Keratinocyte (primary cell): ENCODE data around the gene TMOD4. TPM values are rescaled to one million over a fixed set of nuclear protein-coding genes. Genes with fewer than 3 reads are reported as not detected.
A peak's percentile ranks its signal among the peaks of the same experiment; 100 is the strongest.

Source experiments
- DNase-seq: peaks from one replicate; pipeline ENCODE4 v3.0.0-alpha.2; 2011; ENCODE audit warnings: low read depth, missing footprints, low spot score
- FAIRE-seq: peaks from 2 replicates; lab custom pipeline; 2011; peaks lifted over from hg19 to GRCh38; lab: Jason Lieb, UNC
- H2AFZ ChIP-seq: 2 replicates; pipeline ENCODE4 v1.6.0; 2012; ENCODE audit warnings: low read length, control low read depth, inconsistent platforms; ENCODE audit not compliant: control insufficient read depth
- H3K27ac ChIP-seq: 2 replicates; pipeline ENCODE4 v1.5.1; 2011; ENCODE audit warnings: low read length; ENCODE audit not compliant: control insufficient read depth, insufficient read depth
- H3K27me3 ChIP-seq: 3 replicates; pipeline ENCODE4 v1.6.0; 2011; ENCODE audit warnings: low read length; ENCODE audit not compliant: control insufficient read depth, insufficient read depth; ENCODE audit errors: extremely low read depth
- H3K36me3 ChIP-seq, 2 experiments: 2 replicates in 1 of 2; 3 replicates in 1 of 2; pipeline ENCODE4 v1.5.1; 2011; ENCODE audit warnings: low read length in 2 of 2, mild to moderate bottlenecking in 1 of 2; ENCODE audit not compliant: control insufficient read depth in 2 of 2, insufficient read depth in 2 of 2; ENCODE audit errors: extremely low read depth in 1 of 2
- H3K4me1 ChIP-seq: 3 replicates; pipeline ENCODE4 v1.5.1; 2011; ENCODE audit warnings: low read length; ENCODE audit not compliant: control insufficient read depth, insufficient read depth; ENCODE audit errors: extremely low read depth
- H3K4me2 ChIP-seq: 3 replicates; pipeline ENCODE4 v1.6.0; 2011; ENCODE audit warnings: low read depth, low read length; ENCODE audit not compliant: control insufficient read depth, insufficient read depth; ENCODE audit errors: extremely low read depth
- H3K4me3 ChIP-seq, 3 experiments: fragments of 200-600 bp in 1 of 3; sonication (generic) in 1 of 3; 2 replicates in 2 of 3; 3 replicates in 1 of 3; pipeline ENCODE4 v1.5.1; 2011 to 2016; ENCODE audit warnings: low read length in 3 of 3, mild to moderate bottlenecking in 3 of 3, control low read depth in 2 of 3, inconsistent platforms in 1 of 3, low read depth in 1 of 3, mixed read lengths in 1 of 3, mixed run types in 1 of 3, moderate library complexity in 1 of 3; ENCODE audit not compliant: control insufficient read depth in 2 of 3, insufficient read depth in 2 of 3; ENCODE audit errors: extremely low read depth in 1 of 3
- H3K79me2 ChIP-seq: 2 replicates; pipeline ENCODE4 v1.6.0; 2012; ENCODE audit warnings: low read length; ENCODE audit not compliant: control insufficient read depth, insufficient read depth
- H3K9ac ChIP-seq: 3 replicates; pipeline ENCODE4 v1.6.0; 2011; ENCODE audit warnings: low read length; ENCODE audit not compliant: control insufficient read depth, insufficient read depth; ENCODE audit errors: extremely low read depth
- H3K9me1 ChIP-seq: 3 replicates; pipeline ENCODE4 v1.6.0; 2011; ENCODE audit warnings: low read length; ENCODE audit not compliant: control insufficient read depth, insufficient read depth; ENCODE audit errors: extremely low read depth
- H3K9me3 ChIP-seq: 2 replicates; pipeline ENCODE4 v1.5.1; 2012; ENCODE audit warnings: low read depth, low read length; ENCODE audit not compliant: control insufficient read depth
- H4K20me1 ChIP-seq: 3 replicates; pipeline ENCODE4 v1.6.0; 2011; ENCODE audit warnings: low read length; ENCODE audit not compliant: control insufficient read depth, insufficient read depth; ENCODE audit errors: extremely low read depth
- CTCF ChIP-seq, 3 experiments: IDR thresholded peaks in 1 of 3; conservative IDR thresholded peaks in 1 of 3; optimal IDR thresholded peaks in 1 of 3; 2 replicates in 2 of 3; 3 replicates in 1 of 3; pipeline versions ENCODE3 to v1.5.1; 2011; ENCODE audit warnings: low read length in 3 of 3, mild to moderate bottlenecking in 3 of 3, moderate library complexity in 2 of 3, control low read depth in 1 of 3, inconsistent platforms in 1 of 3; ENCODE audit not compliant: insufficient read depth in 2 of 3; ENCODE audit errors: extremely low read depth in 1 of 3
- EZH2 ChIP-seq: IDR thresholded peaks from one replicate; pipeline ENCODE4 v1.6.1; 2012; ENCODE audit warnings: inconsistent platforms, mild to moderate bottlenecking, low read length, moderate library complexity
- dilution Hi-C: fragments of 300-500 bp; cut with MboI; formaldehyde crosslinking; loops from one replicate; pipeline ENCODE4 v1.7.0; 2020; ENCODE audit warnings: low sequenced_read_pairs; ENCODE audit not compliant: extremely low pct_ligation_motif_present
- polyA plus RNA-seq, 5 experiments: library from polyadenylated mRNA; depleted of rRNA in 3 of 5; stranded (reverse) in 3 of 5; stranded (forward) in 1 of 5; unstranded in 1 of 5; fragments of >200 nt; gene quantifications; 1 replicate in 1 of 5; 2 replicates in 3 of 5; 3 replicates in 1 of 5; pipeline versions ENCODE4 v1.2.1 to v1.2.3, GENCODE V29; 2011 to 2012; ENCODE audit warnings: missing spikeins in 2 of 5, low read depth in 1 of 5, low replicate concordance in 1 of 5

The TMOD4 gene
- polyA plus RNA-seq, 1 donor (not counting 4 experiments of a cell fraction or from before 2014, with no cell fraction given) = 0.34 TPM

DNA sequence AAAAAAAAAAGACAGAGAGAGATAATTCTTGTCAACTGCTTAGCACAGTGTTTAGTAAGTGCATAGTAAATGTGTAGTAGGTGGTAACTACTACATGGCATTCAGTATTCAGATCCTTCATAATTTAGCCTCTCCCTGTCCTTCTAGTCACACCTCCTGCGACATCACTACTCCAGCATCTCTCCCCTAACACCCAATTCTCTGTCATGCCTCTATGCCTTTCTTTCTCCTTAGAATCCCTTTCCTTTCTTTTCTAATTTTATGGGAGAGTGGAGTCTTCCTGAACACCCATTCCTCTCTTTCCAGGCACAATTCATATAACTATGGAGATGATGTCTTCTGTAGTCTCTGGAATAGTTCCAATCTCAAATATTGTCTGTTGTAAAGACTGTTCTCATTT is 18.1 kb upstream of the TMOD4 start:
- Histone ChIP-seq H2AFZ (no peak overlapping the region), H3K9ac (no peak overlapping the region), H4K20me1 (no peaks in the 10 kb centered on the region), H3K4me3 (no peak overlapping the region), H3K27me3 (no peaks in the 10 kb centered on the region), H3K4me1 (peaks cover 27% of the 10 kb centered on the region), H3K36me3 (no peaks in the 10 kb centered on the region), H3K27ac (peak overlapping the region; percentile 94), H3K79me2 (peaks cover 16% of the 10 kb centered on the region), H3K4me2 (peak overlapping the region; percentile 46), H3K9me1 (no peaks in the 10 kb centered on the region), H3K9me3 (no peaks in the 10 kb centered on the region)
- dilution Hi-C loops = no loop called here
- no peak for FAIRE-seq
- DNase-seq = no peak
- TF ChIP-seq CTCF (optimal IDR thresholded peaks at IDR 0.05 in 1 of 3, IDR thresholded peaks at IDR 0.05 in 1 of 3, conservative IDR thresholded peaks at IDR 0.05 in 1 of 3; ENCODE audit: extremely low read depth in 1 of 3, insufficient read depth in 2 of 3, low read length in 3 of 3) = no peak

DNA sequence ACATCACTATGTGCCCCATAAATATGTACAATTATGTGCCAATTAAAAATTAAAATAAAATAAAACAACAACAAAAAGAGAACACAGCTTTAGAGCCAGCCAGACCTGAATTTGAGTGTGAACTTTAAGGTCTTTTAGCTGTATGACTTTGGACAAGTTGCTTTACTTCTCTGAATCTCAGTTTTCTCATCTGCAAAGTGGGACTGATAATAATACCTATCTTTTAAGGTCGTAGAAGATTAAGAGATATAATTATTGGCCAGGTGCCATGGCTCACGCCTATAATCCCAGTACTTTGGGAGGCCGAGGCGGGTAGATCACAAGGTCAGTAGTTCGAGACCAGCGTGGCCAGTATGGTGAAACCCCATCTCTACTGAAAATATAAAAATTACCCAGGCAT is 17.5 kb upstream of the TMOD4 start:
- Histone ChIP-seq H3K4me2 (no peak overlapping the region), H3K36me3 (no peaks in the 10 kb centered on the region), H3K79me2 (peaks cover 17% of the 10 kb centered on the region), H3K4me3 (no peak overlapping the region), H3K27ac (no peak overlapping the region), H3K27me3 (no peaks in the 10 kb centered on the region), H3K4me1 (peaks cover 32% of the 10 kb centered on the region), H4K20me1 (no peaks in the 10 kb centered on the region), H2AFZ (no peak overlapping the region), H3K9me1 (no peaks in the 10 kb centered on the region), H3K9ac (no peak overlapping the region), H3K9me3 (no peaks in the 10 kb centered on the region)
- no peak for DNase-seq
- no peak for FAIRE-seq
- dilution Hi-C loops = no loop called here
- TF ChIP-seq CTCF (optimal IDR thresholded peaks at IDR 0.05 in 1 of 3, IDR thresholded peaks at IDR 0.05 in 1 of 3, conservative IDR thresholded peaks at IDR 0.05 in 1 of 3; ENCODE audit: extremely low read depth in 1 of 3, insufficient read depth in 2 of 3, low read length in 3 of 3) (no peak), EZH2 (no peak)
